WTC11 (cell line): ENCODE results near the gene COL4A3. TPM values are rescaled to one million over a fixed set of nuclear protein-coding genes. Genes with fewer than 3 reads are reported as not detected.

Experiments used
- ATAC-seq: fragments of 200-7000 bp; cut with Tn5 transposase; 2 replicates; pipeline ENCODE4 v1.10.0; 2021; ENCODE audit warnings: mild to moderate bottlenecking, moderate library complexity
- CTCF ChIA-PET: fragments of 300-600 bp; sonication (Branson Sonifier 250); formaldehyde crosslinking; loops from one replicate; lab custom pipeline; 2021; ENCODE audit warnings: antibody characterized with exemption; lab: Charles Lee
- POLR2A ChIA-PET: fragments of 350-600 bp; sonication (Branson Sonifier 250); formaldehyde crosslinking; loops from one replicate; lab custom pipeline; 2021; ENCODE audit warnings: antibody characterized with exemption; lab: Charles Lee
- DNase-seq: peaks from one replicate; pipeline ENCODE4 v3.0.0; 2021; ENCODE audit warnings: low spot score
- H3K27ac Mint-ChIP-seq: 2 replicates; pipeline ENCODE4 v1.8.0; 2021; ENCODE audit warnings: mixed read lengths
- H3K27me3 Mint-ChIP-seq: 2 replicates; pipeline ENCODE4 v1.8.0; 2021; ENCODE audit warnings: low read depth, mild to moderate bottlenecking, moderate library complexity, mixed read lengths
- H3K36me3 Mint-ChIP-seq: 2 replicates; pipeline ENCODE4 v1.8.0; 2021; ENCODE audit warnings: mixed read lengths
- H3K4me1 Mint-ChIP-seq: 2 replicates; pipeline ENCODE4 v1.8.0; 2022; ENCODE audit warnings: mixed read lengths
- H3K4me3 Mint-ChIP-seq: 2 replicates; pipeline ENCODE4 v1.8.0; 2021; ENCODE audit warnings: mild to moderate bottlenecking, moderate library complexity, mixed read lengths
- H3K9me3 Mint-ChIP-seq: 2 replicates; pipeline ENCODE4 v1.8.0; 2021; ENCODE audit warnings: mixed read lengths
- ATF2 ChIP-seq: sonication (generic); formaldehyde crosslinking; IDR thresholded peaks from 2 replicates; pipeline ENCODE4 v1.8.1; 2022; ENCODE audit warnings: low read depth, missing genetic modification reagents, borderline replicate concordance
- ATF3 ChIP-seq: sonication (generic); formaldehyde crosslinking; conservative IDR thresholded peaks from 2 replicates; pipeline ENCODE4 v1.8.1; 2022; ENCODE audit warnings: mild to moderate bottlenecking, missing genetic modification reagents
- CBFB ChIP-seq: sonication (generic); formaldehyde crosslinking; IDR thresholded peaks from 2 replicates; pipeline ENCODE4 v1.8.1; 2022; ENCODE audit warnings: mild to moderate bottlenecking, low read depth, missing genetic modification reagents
- CREB1 ChIP-seq: sonication (generic); formaldehyde crosslinking; IDR thresholded peaks from 2 replicates; pipeline ENCODE4 v1.8.0; 2023; ENCODE audit warnings: mild to moderate bottlenecking, missing genetic modification reagents
- ERG ChIP-seq: fragments of 250-450 bp; sonication (Bioruptor Pico); IDR thresholded peaks from 2 replicates; pipeline ENCODE4 v1.8.0; 2021; ENCODE audit warnings: mild to moderate bottlenecking
- ETV6 ChIP-seq: sonication (generic); formaldehyde crosslinking; IDR thresholded peaks from 2 replicates; pipeline ENCODE4 v1.8.1; 2022; ENCODE audit warnings: mild to moderate bottlenecking, missing genetic modification reagents
- FOXJ3 ChIP-seq: sonication (generic); formaldehyde crosslinking; IDR thresholded peaks from 2 replicates; pipeline ENCODE4 v1.9.0; 2021; ENCODE audit warnings: missing genetic modification reagents, mild to moderate bottlenecking, borderline replicate concordance
- FOXK1 ChIP-seq: sonication (generic); formaldehyde crosslinking; IDR thresholded peaks from 2 replicates; pipeline ENCODE4 v1.8.0; 2022; ENCODE audit warnings: mild to moderate bottlenecking, moderate library complexity, missing genetic modification reagents
- FOXP4 ChIP-seq: sonication (generic); formaldehyde crosslinking; IDR thresholded peaks from 2 replicates; pipeline ENCODE4 v1.8.0; 2022; ENCODE audit warnings: mild to moderate bottlenecking, missing genetic modification reagents
- IRF2 ChIP-seq: sonication (generic); formaldehyde crosslinking; IDR thresholded peaks from 2 replicates; pipeline ENCODE4 v1.8.0; 2022; ENCODE audit warnings: low read depth, missing genetic modification reagents, borderline replicate concordance
- JUN ChIP-seq: sonication (generic); formaldehyde crosslinking; IDR thresholded peaks from 2 replicates; pipeline ENCODE4 v1.8.0; 2023; ENCODE audit warnings: mild to moderate bottlenecking, missing genetic modification reagents
- KAT7 ChIP-seq: sonication (generic); formaldehyde crosslinking; IDR thresholded peaks from 2 replicates; pipeline ENCODE4 v1.8.1; 2023; ENCODE audit warnings: missing genetic modification reagents, mild to moderate bottlenecking, borderline replicate concordance
- MYBL2 ChIP-seq: sonication (generic); formaldehyde crosslinking; IDR thresholded peaks from 2 replicates; pipeline ENCODE4 v1.8.1; 2023; ENCODE audit warnings: mild to moderate bottlenecking, moderate library complexity, missing genetic modification reagents
- NFE2L1 ChIP-seq: sonication (generic); formaldehyde crosslinking; IDR thresholded peaks from 2 replicates; pipeline ENCODE4 v1.8.1; 2023; ENCODE audit warnings: missing genetic modification reagents
- NR3C1 ChIP-seq: sonication (generic); formaldehyde crosslinking; conservative IDR thresholded peaks from 2 replicates; pipeline ENCODE4 v1.8.1; 2023; ENCODE audit warnings: low read depth, mild to moderate bottlenecking, missing genetic modification reagents
- OVOL2 ChIP-seq: fragments of 250-450 bp; sonication (Bioruptor Pico); IDR thresholded peaks from 2 replicates; pipeline ENCODE4 v1.9.0; 2021; ENCODE audit warnings: mild to moderate bottlenecking, borderline replicate concordance
- SOX15 ChIP-seq: fragments of 250-450 bp; sonication (Bioruptor Pico); IDR thresholded peaks from 2 replicates; pipeline ENCODE4 v1.9.0; 2021; ENCODE audit warnings: mild to moderate bottlenecking
- SP1 ChIP-seq: sonication (generic); formaldehyde crosslinking; conservative IDR thresholded peaks from 2 replicates; pipeline ENCODE4 v1.8.1; 2022; ENCODE audit warnings: missing genetic modification reagents
- TEAD1 ChIP-seq: sonication (generic); formaldehyde crosslinking; IDR thresholded peaks from 2 replicates; pipeline ENCODE4 v1.8.0; 2022; ENCODE audit warnings: mild to moderate bottlenecking, missing genetic modification reagents
- USF1 ChIP-seq: sonication (generic); formaldehyde crosslinking; IDR thresholded peaks from 2 replicates; pipeline ENCODE4 v1.8.0; 2022; ENCODE audit warnings: mild to moderate bottlenecking, missing genetic modification reagents
- ZNF232 ChIP-seq: sonication (generic); formaldehyde crosslinking; IDR thresholded peaks from 2 replicates; pipeline ENCODE4 v1.8.0; 2022; ENCODE audit warnings: mild to moderate bottlenecking, missing genetic modification reagents
- ZNF317 ChIP-seq: sonication (generic); formaldehyde crosslinking; IDR thresholded peaks from 2 replicates; pipeline ENCODE4 v1.8.1; 2023; ENCODE audit warnings: low read depth, mild to moderate bottlenecking, moderate library complexity, missing genetic modification reagents, borderline replicate concordance
- total RNA-seq: library from RNA; stranded (reverse); gene quantifications from 3 replicates; pipeline ENCODE4 v1.2.3, GENCODE V29; 2021
- TF ChIP-seq, protein P1 (sequence below): sonication (generic); formaldehyde crosslinking; IDR thresholded peaks from 2 replicates; pipeline ENCODE4 v1.8.1; 2023; ENCODE audit warnings: mild to moderate bottlenecking, missing genetic modification reagents, moderate library complexity
- TF ChIP-seq, protein P2 (sequence below): sonication (generic); formaldehyde crosslinking; IDR thresholded peaks from 2 replicates; pipeline ENCODE4 v1.8.1; 2022; ENCODE audit warnings: mild to moderate bottlenecking, missing genetic modification reagents, moderate library complexity, borderline replicate concordance
- TF ChIP-seq, protein P3 (sequence below): sonication (generic); formaldehyde crosslinking; conservative IDR thresholded peaks from 2 replicates; pipeline ENCODE4 v1.8.1; 2023; ENCODE audit warnings: mild to moderate bottlenecking, low read depth, missing genetic modification reagents, moderate library complexity

Gene COL4A3
- total RNA-seq, 1 experiment from 2014 or later = 0.90 TPM

- CTCF ChIA-PET = interaction anchor here (2.4 kb wide), 1 partner anchor 11 kb away, joined by 5 read pairs; no protein-coding TSS in a partner anchor
- DNase-seq (no peak), ATAC-seq (no peak)
- H3K36me3 Mint-ChIP-seq = no peaks in the 10 kb centered on the region
- peaks cover 4% of the 10 kb centered on the region for H3K9me3 Mint-ChIP-seq
- no peak for TF ChIP-seq SOX15 (CRISPR knock-in tag)
- TF ChIP-seq, protein P1, sequence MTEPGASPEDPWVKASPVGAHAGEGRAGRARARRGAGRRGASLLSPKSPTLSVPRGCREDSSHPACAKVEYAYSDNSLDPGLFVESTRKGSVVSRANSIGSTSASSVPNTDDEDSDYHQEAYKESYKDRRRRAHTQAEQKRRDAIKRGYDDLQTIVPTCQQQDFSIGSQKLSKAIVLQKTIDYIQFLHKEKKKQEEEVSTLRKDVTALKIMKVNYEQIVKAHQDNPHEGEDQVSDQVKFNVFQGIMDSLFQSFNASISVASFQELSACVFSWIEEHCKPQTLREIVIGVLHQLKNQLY = no peak
- TF ChIP-seq ERG = no peak
- no peak for TF ChIP-seq FOXP4 (CRISPR knock-in tag)
- TF ChIP-seq NR3C1 (CRISPR knock-in tag) = no peak
- no peak for TF ChIP-seq OVOL2 (CRISPR knock-in tag)
- TF ChIP-seq IRF2 (CRISPR knock-in tag) = no peak
- TF ChIP-seq NFE2L1 (CRISPR knock-in tag) = no peak
- no peak for TF ChIP-seq CREB1 (CRISPR knock-in tag)
- TF ChIP-seq CBFB (CRISPR knock-in tag) = no peak
- TF ChIP-seq SP1 (CRISPR knock-in tag) = no peak
- no peak for TF ChIP-seq TEAD1 (CRISPR knock-in tag)
- POLR2A ChIA-PET = no interaction called here
- no peaks in the 10 kb centered on the region for H3K27me3 Mint-ChIP-seq
- no peak overlapping the region for H3K4me3 Mint-ChIP-seq
- no peak overlapping the region for H3K27ac Mint-ChIP-seq
- H3K4me1 Mint-ChIP-seq = peaks cover 12% of the 10 kb centered on the region
Measured at GRCh38 chr2:227248876-227249275, 84.5 kb downstream of the COL4A3 start.

DNA sequence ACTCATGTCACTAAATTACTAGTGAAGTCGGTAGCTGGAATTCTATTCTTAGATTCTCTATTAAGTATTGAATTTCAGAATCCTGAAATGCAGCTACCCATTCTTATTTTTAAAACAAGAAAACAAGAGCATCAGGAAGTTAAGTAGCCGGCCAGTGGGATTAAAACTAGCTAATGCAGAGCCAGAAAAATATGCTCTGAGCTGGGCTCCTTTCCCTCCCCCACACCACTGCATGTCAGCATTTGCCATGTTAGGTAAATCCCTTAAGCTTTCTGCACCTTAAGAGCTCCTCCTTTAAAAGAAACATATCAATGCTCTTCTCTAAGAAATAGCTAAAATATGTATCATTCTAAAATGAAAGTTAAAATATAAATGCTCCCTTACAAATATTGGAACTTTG lies 88.4 kb downstream of the COL4A3 start:
- H3K9me3 Mint-ChIP-seq = peaks cover 4% of the 10 kb centered on the region
- POLR2A ChIA-PET = no interaction called here
- no peak overlapping the region for H3K4me3 Mint-ChIP-seq
- no peaks in the 10 kb centered on the region for H3K27me3 Mint-ChIP-seq
- ATAC-seq = no peak
- CTCF ChIA-PET = interaction anchor here (0.6 to 3.6 kb wide), 2 partner anchors 15 to 76 kb away, joined by 5 to 29 read pairs; no protein-coding TSS in a partner anchor
- H3K4me1 Mint-ChIP-seq = peaks cover 10% of the 10 kb centered on the region
- no peak for DNase-seq
- no peak overlapping the region for H3K27ac Mint-ChIP-seq
- H3K36me3 Mint-ChIP-seq = no peaks in the 10 kb centered on the region
- TF ChIP-seq FOXJ3 (CRISPR knock-in tag) = no peak
- TF ChIP-seq USF1 (CRISPR knock-in tag) = no peak
- no peak for TF ChIP-seq ZNF317 (CRISPR knock-in tag)
- TF ChIP-seq ATF3 (CRISPR knock-in tag) = no peak
- no peak for TF ChIP-seq ATF2 (CRISPR knock-in tag)
- TF ChIP-seq, protein P2, sequence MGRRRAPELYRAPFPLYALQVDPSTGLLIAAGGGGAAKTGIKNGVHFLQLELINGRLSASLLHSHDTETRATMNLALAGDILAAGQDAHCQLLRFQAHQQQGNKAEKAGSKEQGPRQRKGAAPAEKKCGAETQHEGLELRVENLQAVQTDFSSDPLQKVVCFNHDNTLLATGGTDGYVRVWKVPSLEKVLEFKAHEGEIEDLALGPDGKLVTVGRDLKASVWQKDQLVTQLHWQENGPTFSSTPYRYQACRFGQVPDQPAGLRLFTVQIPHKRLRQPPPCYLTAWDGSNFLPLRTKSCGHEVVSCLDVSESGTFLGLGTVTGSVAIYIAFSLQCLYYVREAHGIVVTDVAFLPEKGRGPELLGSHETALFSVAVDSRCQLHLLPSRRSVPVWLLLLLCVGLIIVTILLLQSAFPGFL (CRISPR knock-in tag) = no peak
- TF ChIP-seq KAT7 (CRISPR knock-in tag) = no peak
- no peak for TF ChIP-seq FOXK1 (CRISPR knock-in tag)
- TF ChIP-seq, protein P3, sequence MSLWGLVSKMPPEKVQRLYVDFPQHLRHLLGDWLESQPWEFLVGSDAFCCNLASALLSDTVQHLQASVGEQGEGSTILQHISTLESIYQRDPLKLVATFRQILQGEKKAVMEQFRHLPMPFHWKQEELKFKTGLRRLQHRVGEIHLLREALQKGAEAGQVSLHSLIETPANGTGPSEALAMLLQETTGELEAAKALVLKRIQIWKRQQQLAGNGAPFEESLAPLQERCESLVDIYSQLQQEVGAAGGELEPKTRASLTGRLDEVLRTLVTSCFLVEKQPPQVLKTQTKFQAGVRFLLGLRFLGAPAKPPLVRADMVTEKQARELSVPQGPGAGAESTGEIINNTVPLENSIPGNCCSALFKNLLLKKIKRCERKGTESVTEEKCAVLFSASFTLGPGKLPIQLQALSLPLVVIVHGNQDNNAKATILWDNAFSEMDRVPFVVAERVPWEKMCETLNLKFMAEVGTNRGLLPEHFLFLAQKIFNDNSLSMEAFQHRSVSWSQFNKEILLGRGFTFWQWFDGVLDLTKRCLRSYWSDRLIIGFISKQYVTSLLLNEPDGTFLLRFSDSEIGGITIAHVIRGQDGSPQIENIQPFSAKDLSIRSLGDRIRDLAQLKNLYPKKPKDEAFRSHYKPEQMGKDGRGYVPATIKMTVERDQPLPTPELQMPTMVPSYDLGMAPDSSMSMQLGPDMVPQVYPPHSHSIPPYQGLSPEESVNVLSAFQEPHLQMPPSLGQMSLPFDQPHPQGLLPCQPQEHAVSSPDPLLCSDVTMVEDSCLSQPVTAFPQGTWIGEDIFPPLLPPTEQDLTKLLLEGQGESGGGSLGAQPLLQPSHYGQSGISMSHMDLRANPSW (CRISPR knock-in tag) = no peak
- no peak for TF ChIP-seq ETV6 (CRISPR knock-in tag)
- TF ChIP-seq MYBL2 (CRISPR knock-in tag) = no peak
- no peak for TF ChIP-seq JUN (CRISPR knock-in tag)
- TF ChIP-seq ZNF232 (CRISPR knock-in tag) = no peak
